DOHH2 (cell line): Measurements from ENCODE around the gene BRI3BP.

Source experiments
- H3F3A ChIP-seq: fragments of 200-600 bp; sonication (generic), shearing (Covaris generic); 2 replicates; pipeline ENCODE4 v1.6.0; 2016; ENCODE audit warnings: antibody characterized with exemption, mild to moderate bottlenecking; ENCODE audit not compliant: control insufficient read depth, insufficient read depth
- H3K27ac ChIP-seq: fragments of 200-600 bp; sonication (generic); 2 replicates; pipeline ENCODE4 v1.5.1; 2014; ENCODE audit warnings: low read depth, mild to moderate bottlenecking, low read length, moderate library complexity
- H3K27me3 ChIP-seq: fragments of 200-600 bp; sonication (generic); 2 replicates; pipeline ENCODE4 v1.6.1; 2014; ENCODE audit warnings: mild to moderate bottlenecking, low read length, mixed read lengths; ENCODE audit not compliant: control insufficient read depth
- H3K36me3 ChIP-seq: fragments of 200-600 bp; sonication (generic); 2 replicates; pipeline ENCODE4 v1.6.1; 2014; ENCODE audit warnings: mild to moderate bottlenecking, low read length, moderate library complexity, mixed read lengths; ENCODE audit not compliant: control insufficient read depth
- H3K4me1 ChIP-seq: fragments of 200-600 bp; sonication (generic); 2 replicates; pipeline ENCODE4 v1.6.1; 2014; ENCODE audit warnings: mild to moderate bottlenecking, low read length, mixed read lengths; ENCODE audit not compliant: control insufficient read depth
- H3K4me2 ChIP-seq: fragments of 200-600 bp; sonication (generic); 2 replicates; pipeline ENCODE4 v1.6.0; 2014; ENCODE audit warnings: mild to moderate bottlenecking, low read length, moderate library complexity
- H3K4me3 ChIP-seq: fragments of 200-600 bp; sonication (generic); 2 replicates; pipeline ENCODE4 v1.5.1; 2014; ENCODE audit warnings: mild to moderate bottlenecking, low read length, mixed read lengths
- H3K79me2 ChIP-seq: fragments of 200-600 bp; sonication (generic); 2 replicates; pipeline ENCODE4 v1.6.1; 2014; ENCODE audit warnings: mild to moderate bottlenecking, low read length, mixed read lengths; ENCODE audit not compliant: control insufficient read depth
- H3K9me2 ChIP-seq: fragments of 200-600 bp; sonication (generic); replicated peaks from 2 replicates; pipeline ENCODE4 v1.6.1; 2014; ENCODE audit warnings: mild to moderate bottlenecking, low read length, mixed read lengths; ENCODE audit not compliant: control insufficient read depth
- H3K9me3 ChIP-seq: fragments of 200-600 bp; sonication (generic); 2 replicates; pipeline ENCODE4 v1.6.1; 2014; ENCODE audit warnings: antibody characterized with exemption, low read length, mixed read lengths; ENCODE audit not compliant: control insufficient read depth, insufficient read depth
- H4K20me1 ChIP-seq: fragments of 200-600 bp; sonication (generic); 2 replicates; pipeline ENCODE4 v1.6.0; 2014; ENCODE audit warnings: low read depth, mild to moderate bottlenecking, antibody characterized with exemption, low read length, moderate library complexity; ENCODE audit not compliant: control insufficient read depth, insufficient read depth
- CTCF ChIP-seq: fragments of 200-600 bp; sonication (generic); IDR thresholded peaks from one replicate; pipeline ENCODE4 v1.5.1; 2014; ENCODE audit warnings: antibody characterized with exemption, mild to moderate bottlenecking, low read depth, low read length; ENCODE audit not compliant: poor library complexity, severe bottlenecking
- EZH2phosphoT487 ChIP-seq: fragments of 200-600 bp; sonication (generic); IDR thresholded peaks from 2 replicates; pipeline ENCODE4 v1.6.1; 2017; ENCODE audit warnings: borderline replicate concordance, mild to moderate bottlenecking, antibody characterized with exemption, low read length, moderate library complexity, mixed read lengths

BRI3BP gene

GRCh38 chr12:124952295-124952694 is 41.1 kb upstream of the BRI3BP start:
- Histone ChIP-seq H3F3A (no peaks in the 10 kb centered on the region), H3K4me2 (no peak overlapping the region), H3K79me2 (no peaks in the 10 kb centered on the region), H3K4me3 (no peak overlapping the region), H3K36me3 (peaks cover 85% of the 10 kb centered on the region), H3K9me3 (no peaks in the 10 kb centered on the region), H4K20me1 (no peaks in the 10 kb centered on the region), H3K9me2 (no peaks in the 10 kb centered on the region), H3K27ac (no peak overlapping the region), H3K27me3 (no peaks in the 10 kb centered on the region), H3K4me1 (no peaks in the 10 kb centered on the region)
- no peak for TF ChIP-seq CTCF
- no peak for TF ChIP-seq EZH2phosphoT487

- H3K9me3 ChIP-seq, result no peaks in the 10 kb centered on the region
- no peaks in the 10 kb centered on the region for H3F3A ChIP-seq
- H3K4me3 ChIP-seq, result no peak overlapping the region
- no peaks in the 10 kb centered on the region for H3K79me2 ChIP-seq
- no peaks in the 10 kb centered on the region for H3K27me3 ChIP-seq
- TF ChIP-seq CTCF, result no peak
- no peak for TF ChIP-seq EZH2phosphoT487
- no peaks in the 10 kb centered on the region for H3K4me1 ChIP-seq
- no peak overlapping the region for H3K4me2 ChIP-seq
- H4K20me1 ChIP-seq, result no peaks in the 10 kb centered on the region
- H3K27ac ChIP-seq, result no peak overlapping the region
- H3K36me3 ChIP-seq, result peaks cover 83% of the 10 kb centered on the region
- H3K9me2 ChIP-seq, result no peaks in the 10 kb centered on the region
These were observed 40.6 kb upstream of the BRI3BP start for GRCh38 chr12:124952801-124953200.

- no peaks in the 10 kb centered on the region for H3F3A ChIP-seq
- no peaks in the 10 kb centered on the region for H3K9me3 ChIP-seq
- H3K4me3 ChIP-seq, result no peak overlapping the region
- no peaks in the 10 kb centered on the region for H3K79me2 ChIP-seq
- H3K27me3 ChIP-seq, result no peaks in the 10 kb centered on the region
- H3K27ac ChIP-seq, result no peak overlapping the region
- H3K4me1 ChIP-seq, result no peaks in the 10 kb centered on the region
- H3K36me3 ChIP-seq, result peaks cover 86% of the 10 kb centered on the region
- no peak for TF ChIP-seq CTCF
- no peak for TF ChIP-seq EZH2phosphoT487
- no peaks in the 10 kb centered on the region for H4K20me1 ChIP-seq
- no peaks in the 10 kb centered on the region for H3K9me2 ChIP-seq
- no peak overlapping the region for H3K4me2 ChIP-seq
These were observed 39.6 kb upstream of the BRI3BP start for GRCh38 chr12:124953689-124954405.
